Osteoblast (primary cell): ENCODE results near the gene ECPAS. TPM values are rescaled to one million over a fixed set of nuclear protein-coding genes. Genes with fewer than 3 reads are reported as not detected.

Source experiments
- DNase-seq: peaks from one replicate; pipeline ENCODE4 v3.0.0; 2011; ENCODE audit warnings: low spot score, mixed read lengths; ENCODE audit not compliant: insufficient read length; ENCODE audit errors: missing footprints
- H2AFZ ChIP-seq: 2 replicates; pipeline ENCODE4 v1.6.0; 2011; ENCODE audit warnings: mild to moderate bottlenecking, low read length
- H3K27ac ChIP-seq: 2 replicates; pipeline ENCODE4 v1.5.1; 2011; ENCODE audit warnings: mild to moderate bottlenecking, low read depth, low read length, moderate library complexity
- H3K27me3 ChIP-seq: 2 replicates; pipeline ENCODE4 v1.6.0; 2012; ENCODE audit warnings: mild to moderate bottlenecking, control low read depth, inconsistent platforms, low read length, moderate library complexity; ENCODE audit not compliant: insufficient read depth
- H3K36me3 ChIP-seq: 2 replicates; pipeline ENCODE4 v1.5.1; 2011; ENCODE audit warnings: mild to moderate bottlenecking, low read length, control low read depth, moderate library complexity; ENCODE audit not compliant: insufficient read depth
- H3K4me1 ChIP-seq: 2 replicates; pipeline ENCODE4 v1.5.1; 2011; ENCODE audit warnings: mild to moderate bottlenecking, low read length, control low read depth, moderate library complexity; ENCODE audit not compliant: insufficient read depth
- H3K4me2 ChIP-seq: 2 replicates; pipeline ENCODE4 v1.6.0; 2011; ENCODE audit warnings: mild to moderate bottlenecking, low read length; ENCODE audit not compliant: insufficient read depth
- H3K4me3 ChIP-seq: fragments of 200-600 bp; sonication (generic); 3 replicates; pipeline ENCODE4 v1.5.1; 2012; ENCODE audit warnings: mild to moderate bottlenecking, low read length, inconsistent platforms; ENCODE audit not compliant: insufficient read depth
- H3K79me2 ChIP-seq: 2 replicates; pipeline ENCODE4 v1.6.0; 2012; ENCODE audit warnings: mild to moderate bottlenecking, low read length, control low read depth, inconsistent platforms; ENCODE audit not compliant: insufficient read depth
- H3K9me3 ChIP-seq: 2 replicates; pipeline ENCODE4 v1.5.1; 2011; ENCODE audit warnings: low read depth, low read length, control low read depth
- H4K20me1 ChIP-seq: 2 replicates; pipeline ENCODE4 v1.6.0; 2012; ENCODE audit warnings: mild to moderate bottlenecking, low read length, control low read depth; ENCODE audit not compliant: insufficient read depth
- CTCF ChIP-seq: IDR thresholded peaks from 2 replicates; pipeline ENCODE4 v1.5.1; 2011; ENCODE audit warnings: mild to moderate bottlenecking, low read depth, low read length, moderate library complexity; ENCODE audit errors: extremely low read depth
- total RNA-seq: library from RNA; depleted of rRNA; stranded (reverse); fragments of >200 nt; gene quantifications from 2 replicates; pipeline ENCODE4 v1.2.3, GENCODE V29; 2012

ECPAS gene
- total RNA-seq, 1 donor, result 117 TPM

GRCh38 chr9:111360881-111361280, 123.3 kb downstream of the ECPAS start:
- no peaks in the 10 kb centered on the region for H4K20me1 ChIP-seq
- no peak overlapping the region for H2AFZ ChIP-seq
- H3K36me3 ChIP-seq, result peaks cover 35% of the 10 kb centered on the region
- no peak overlapping the region for H3K4me2 ChIP-seq
- H3K9me3 ChIP-seq, result no peaks in the 10 kb centered on the region
- H3K4me3 ChIP-seq, result no peak overlapping the region
- no peak for DNase-seq
- peaks cover 11% of the 10 kb centered on the region for H3K4me1 ChIP-seq
- no peak overlapping the region for H3K27ac ChIP-seq
- H3K79me2 ChIP-seq, result no peaks in the 10 kb centered on the region
- TF ChIP-seq CTCF, result no peak
- H3K27me3 ChIP-seq, result no peaks in the 10 kb centered on the region

- Histone ChIP-seq H3K9me3 (no peaks in the 10 kb centered on the region), H3K4me2 (peak overlapping the region; percentile 87), H3K27me3 (no peaks in the 10 kb centered on the region), H2AFZ (peak overlapping the region; percentile 53), H3K79me2 (no peaks in the 10 kb centered on the region), H3K36me3 (peaks cover 3% of the 10 kb centered on the region), H4K20me1 (no peaks in the 10 kb centered on the region), H3K4me1 (peaks cover 14% of the 10 kb centered on the region), H3K27ac (peak overlapping the region; percentile 71), H3K4me3 (peak overlapping the region; percentile 69)
- TF ChIP-seq CTCF, result no peak
- peak; percentile 77 for DNase-seq
Observed at GRCh38 chr9:111356481-111357244, 127.5 kb downstream of the ECPAS start.

- no peak overlapping the region for H3K4me2 ChIP-seq
- H3K27ac ChIP-seq, result no peak overlapping the region
- no peaks in the 10 kb centered on the region for H3K79me2 ChIP-seq
- no peak overlapping the region for H2AFZ ChIP-seq
- H3K4me3 ChIP-seq, result no peak overlapping the region
- no peaks in the 10 kb centered on the region for H4K20me1 ChIP-seq
- no peaks in the 10 kb centered on the region for H3K27me3 ChIP-seq
- H3K9me3 ChIP-seq, result no peaks in the 10 kb centered on the region
- no peaks in the 10 kb centered on the region for H3K36me3 ChIP-seq
- TF ChIP-seq CTCF, result no peak
- H3K4me1 ChIP-seq, result peaks cover 20% of the 10 kb centered on the region
- DNase-seq, result no peak
Observed at GRCh38 chr9:111352545-111352944, 131.6 kb downstream of the ECPAS start.

DNA sequence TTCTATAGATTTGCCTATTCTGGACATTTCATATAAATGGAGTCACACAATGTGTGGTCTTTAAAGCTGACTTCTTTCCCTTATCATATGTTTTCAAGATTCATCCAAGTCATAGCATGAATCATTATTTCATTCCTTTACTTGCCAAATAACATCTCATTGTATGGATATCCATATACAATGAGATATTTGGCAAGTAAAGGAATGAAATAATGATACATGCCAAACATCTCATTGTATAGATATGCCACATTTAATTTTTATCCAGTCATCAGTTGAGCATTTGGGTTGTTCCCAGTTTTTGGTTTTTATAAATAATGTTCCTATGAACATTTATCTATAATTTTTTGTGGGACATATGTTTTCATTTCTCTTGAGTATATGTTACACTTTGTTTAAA, 133.6 kb downstream of the ECPAS start:
- Histone ChIP-seq H3K27ac (no peak overlapping the region), H3K27me3 (no peaks in the 10 kb centered on the region), H4K20me1 (no peaks in the 10 kb centered on the region), H2AFZ (no peak overlapping the region), H3K4me1 (peaks cover 6% of the 10 kb centered on the region), H3K79me2 (no peaks in the 10 kb centered on the region), H3K36me3 (no peaks in the 10 kb centered on the region), H3K9me3 (no peaks in the 10 kb centered on the region), H3K4me3 (no peak overlapping the region), H3K4me2 (no peak overlapping the region)
- DNase-seq, result peak; percentile 31
- no peak for TF ChIP-seq CTCF
